Measurements from ENCODE around the gene OR56B1. TPM values are rescaled to one million over a fixed set of nuclear protein-coding genes. Genes with fewer than 3 reads are reported as not detected.
"Not testable (repeated sequence)": the region's sequence is repeated elsewhere in the genome, so short reads cannot be mapped to it uniquely, and the experiment has no call there.

Gene OR56B1
- total and polyA plus RNA-seq, 4 donors: 0.03 to 0.08 TPM; not detected in 2

DNA sequence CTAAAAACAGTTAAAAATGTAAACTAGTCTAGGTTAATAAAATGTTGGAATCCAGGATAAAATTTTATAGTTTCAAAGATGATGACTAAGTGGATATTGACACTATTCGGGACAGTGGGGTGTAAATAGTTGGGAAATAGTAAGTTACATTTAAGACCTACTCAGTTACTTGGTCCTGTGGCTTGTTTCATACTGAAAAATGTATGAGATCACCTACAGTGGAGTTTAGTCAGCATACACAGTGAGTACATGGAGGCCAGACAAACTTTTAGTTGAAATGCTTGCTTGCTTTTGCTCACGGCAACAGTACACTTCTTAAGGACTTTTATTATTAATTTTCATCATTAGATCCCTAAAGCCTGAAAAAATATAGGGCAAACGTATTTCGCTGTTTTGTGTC is 30.6 kb upstream of the OR56B1 start:
- ATAC-seq (ENCODE audit: insufficient read depth, low FRiP score) (no peak), DNase-seq (no peak)
- no peak overlapping the region for H3K4me3 ChIP-seq
- no peak overlapping the region for H3K9ac ChIP-seq (ENCODE audit: insufficient read depth in 1 of 2, low read length in 2 of 2)
- H3K27ac ChIP-seq (ENCODE audit: low read depth in 1 of 2, low read length in 1 of 2): no peak overlapping the region
- H3K36me3 ChIP-seq (ENCODE audit: control insufficient read depth in 4 of 4, insufficient read depth in 4 of 4, low read length in 4 of 4): peaks cover 0 to 23% (median 8%) of the 10 kb centered on the region in 4 donors
- no peaks in the 10 kb centered on the region for H3K4me1 ChIP-seq (ENCODE audit: control insufficient read depth in 5 of 5, insufficient read depth in 5 of 5, low read length in 5 of 5)
- H3K27me3 ChIP-seq (ENCODE audit: control insufficient read depth in 3 of 3, insufficient read depth in 3 of 3, low read length in 2 of 3): no peaks in the 10 kb centered on the region
- WGBS, 2 donors: 82 to 94% methylated on average over 4 of the region's 4 CpGs
- H3K9me3 ChIP-seq (ENCODE audit: control insufficient read depth in 4 of 4, insufficient read depth in 3 of 4, low read length in 3 of 4): no peaks in the 10 kb centered on the region
- TF ChIP-seq, protein P1, sequence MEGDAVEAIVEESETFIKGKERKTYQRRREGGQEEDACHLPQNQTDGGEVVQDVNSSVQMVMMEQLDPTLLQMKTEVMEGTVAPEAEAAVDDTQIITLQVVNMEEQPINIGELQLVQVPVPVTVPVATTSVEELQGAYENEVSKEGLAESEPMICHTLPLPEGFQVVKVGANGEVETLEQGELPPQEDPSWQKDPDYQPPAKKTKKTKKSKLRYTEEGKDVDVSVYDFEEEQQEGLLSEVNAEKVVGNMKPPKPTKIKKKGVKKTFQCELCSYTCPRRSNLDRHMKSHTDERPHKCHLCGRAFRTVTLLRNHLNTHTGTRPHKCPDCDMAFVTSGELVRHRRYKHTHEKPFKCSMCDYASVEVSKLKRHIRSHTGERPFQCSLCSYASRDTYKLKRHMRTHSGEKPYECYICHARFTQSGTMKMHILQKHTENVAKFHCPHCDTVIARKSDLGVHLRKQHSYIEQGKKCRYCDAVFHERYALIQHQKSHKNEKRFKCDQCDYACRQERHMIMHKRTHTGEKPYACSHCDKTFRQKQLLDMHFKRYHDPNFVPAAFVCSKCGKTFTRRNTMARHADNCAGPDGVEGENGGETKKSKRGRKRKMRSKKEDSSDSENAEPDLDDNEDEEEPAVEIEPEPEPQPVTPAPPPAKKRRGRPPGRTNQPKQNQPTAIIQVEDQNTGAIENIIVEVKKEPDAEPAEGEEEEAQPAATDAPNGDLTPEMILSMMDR (IDR thresholded peaks at IDR 0.05; ENCODE audit: control extremely low read depth, extremely low read depth): no peak

- no peak for ATAC-seq (ENCODE audit: insufficient read depth, low FRiP score)
- DNase-seq: no peak
- no peaks in the 10 kb centered on the region for H3K9me3 ChIP-seq (ENCODE audit: control insufficient read depth in 4 of 4, insufficient read depth in 3 of 4, low read length in 3 of 4)
Observed at GRCh38 chr11:5712507-5712906, 23.7 kb upstream of the OR56B1 start.

DNA sequence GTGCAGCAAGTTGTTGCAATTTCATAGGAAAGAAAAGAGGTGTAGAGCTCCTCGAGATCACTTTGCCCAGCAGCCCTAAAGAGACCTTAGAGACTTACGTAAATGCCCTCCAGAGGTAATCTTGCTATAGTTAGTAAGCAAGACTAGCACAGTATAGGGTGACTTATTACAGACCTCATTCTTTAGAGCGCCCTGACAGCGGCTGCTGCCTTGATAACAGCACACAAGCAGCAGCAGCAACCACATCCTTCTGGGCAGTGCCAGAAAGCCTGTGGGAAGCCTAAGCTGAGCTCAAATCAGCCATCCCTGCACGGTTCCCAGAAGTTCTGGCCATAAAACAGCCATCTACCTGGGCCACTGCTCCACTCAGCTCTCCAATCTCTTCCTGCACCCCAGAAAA is 22.6 kb upstream of the OR56B1 start:
- Histone ChIP-seq H3K4me1 (ENCODE audit: control insufficient read depth in 5 of 5, insufficient read depth in 5 of 5, low read length in 5 of 5) (no peaks in the 10 kb centered on the region), H3K9ac (ENCODE audit: insufficient read depth in 1 of 2, low read length in 2 of 2) (no peak overlapping the region), H3K27ac (ENCODE audit: low read depth in 1 of 2, low read length in 1 of 2) (no peak overlapping the region), H3K4me3 (no peak overlapping the region), H3K36me3 (ENCODE audit: control insufficient read depth in 4 of 4, insufficient read depth in 4 of 4, low read length in 4 of 4) (peaks cover 0 to 9% (median 4%) of the 10 kb centered on the region in 4 donors), H3K27me3 (ENCODE audit: control insufficient read depth in 3 of 3, insufficient read depth in 3 of 3, low read length in 2 of 3) (no peaks in the 10 kb centered on the region), H3K9me3 (ENCODE audit: control insufficient read depth in 4 of 4, insufficient read depth in 3 of 4, low read length in 3 of 4) (no peaks in the 10 kb centered on the region)
- DNase-seq (no peak), ATAC-seq (ENCODE audit: insufficient read depth, low FRiP score) (no peak)
- WGBS, 2 donors: 52 to 64% methylated on average over 5 of the region's 5 CpGs
- TF ChIP-seq, protein P1 (IDR thresholded peaks at IDR 0.05; ENCODE audit: control extremely low read depth, extremely low read depth): no peak

More at GRCh38 chr11:5712507-5712906, 23.7 kb upstream of the OR56B1 start:
- Histone ChIP-seq H3K36me3 (ENCODE audit: control insufficient read depth in 4 of 4, insufficient read depth in 4 of 4, low read length in 4 of 4) (peaks cover 0 to 17% (median 4%) of the 10 kb centered on the region in 4 donors), H3K27me3 (ENCODE audit: control insufficient read depth in 3 of 3, insufficient read depth in 3 of 3, low read length in 2 of 3) (no peaks in the 10 kb centered on the region), H3K4me3 (no peak overlapping the region), H3K4me1 (ENCODE audit: control insufficient read depth in 5 of 5, insufficient read depth in 5 of 5, low read length in 5 of 5) (no peaks in the 10 kb centered on the region), H3K9ac (ENCODE audit: insufficient read depth in 1 of 2, low read length in 2 of 2) (no peak overlapping the region), H3K27ac (ENCODE audit: low read depth in 1 of 2, low read length in 1 of 2) (no peak overlapping the region)
- TF ChIP-seq, protein P1 (IDR thresholded peaks at IDR 0.05; ENCODE audit: control extremely low read depth, extremely low read depth): no peak
- WGBS, 2 donors: 70 to 79% methylated on average over 1 of the region's 1 CpG

DNA sequence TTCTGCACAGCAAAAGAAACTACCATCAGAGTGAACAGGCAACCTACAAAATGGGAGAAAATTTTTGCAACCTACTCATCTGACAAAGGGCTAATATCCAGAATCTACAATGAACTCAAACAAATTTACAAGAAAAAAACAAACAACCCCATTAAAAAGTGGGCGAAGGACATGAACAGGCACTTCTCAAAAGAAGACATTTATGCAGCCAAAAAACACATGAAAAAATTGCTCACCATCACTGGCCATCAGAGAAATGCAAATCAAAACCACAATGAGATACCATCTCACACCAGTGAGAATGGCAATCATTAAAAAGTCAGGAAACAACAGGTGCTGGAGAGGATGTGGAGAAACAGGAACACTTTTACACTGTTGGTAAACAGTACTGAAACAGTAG is 19.7 kb upstream of the OR56B1 start:
- not testable (repeated sequence) for ATAC-seq (ENCODE audit: insufficient read depth, low FRiP score); H3K9ac ChIP-seq (ENCODE audit: insufficient read depth in 1 of 2, low read length in 2 of 2); H3K9me3 ChIP-seq (ENCODE audit: control insufficient read depth in 4 of 4, insufficient read depth in 3 of 4, low read length in 3 of 4); DNase-seq; H3K27ac ChIP-seq (ENCODE audit: low read depth in 1 of 2, low read length in 1 of 2); H3K4me1 ChIP-seq (ENCODE audit: control insufficient read depth in 5 of 5, insufficient read depth in 5 of 5, low read length in 5 of 5); H3K36me3 ChIP-seq (ENCODE audit: control insufficient read depth in 4 of 4, insufficient read depth in 4 of 4, low read length in 4 of 4); H3K27me3 ChIP-seq (ENCODE audit: control insufficient read depth in 3 of 3, insufficient read depth in 3 of 3, low read length in 2 of 3); H3K4me3 ChIP-seq
- WGBS, 2 donors: 70 to 96% methylated on average over 1 of the region's 1 CpG
